GM11168 (cell line): Measurements from ENCODE around the gene HAPLN2.
"Not testable (repeated sequence)": the region's sequence is repeated elsewhere in the genome, so short reads cannot be mapped to it uniquely, and the experiment has no call there.

ENCODE experiments used
- in situ Hi-C: fragments of 300-500 bp; cut with MboI; formaldehyde crosslinking; loops from one replicate; pipeline ENCODE4 v1.12.0; 2022; ENCODE audit warnings: low sequenced_read_pairs; ENCODE audit not compliant: unreplicated experiment

The HAPLN2 gene

DNA sequence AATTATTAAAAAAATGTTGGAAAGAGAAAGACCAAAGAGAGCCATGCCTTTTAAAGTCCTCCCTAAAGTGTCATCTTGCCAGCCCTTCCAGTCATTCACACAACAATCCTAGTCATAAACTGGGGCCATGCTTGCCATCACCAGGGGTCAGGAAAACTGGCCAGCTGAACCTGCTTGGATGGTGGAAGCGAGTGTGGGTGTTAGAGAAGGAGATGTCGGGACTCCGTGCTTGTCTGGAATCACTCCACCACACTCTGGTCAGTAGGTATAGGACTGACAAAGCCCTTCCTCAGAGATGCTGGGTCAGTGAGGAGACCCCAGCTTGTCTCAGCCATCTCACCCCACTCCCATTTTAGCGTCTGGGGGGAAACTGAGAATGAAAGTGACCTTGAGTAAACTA, 3.3 kb upstream of the HAPLN2 start:
- in situ Hi-C loops: no loop called here

GRCh38 chr1:156616463-156616862, 2.8 kb upstream of the HAPLN2 start:
- in situ Hi-C loops: no loop called here

GRCh38 chr1:156619582-156619955, 354 bp downstream of the HAPLN2 start:
- in situ Hi-C loops: no loop called here

- in situ Hi-C loops: no loop called here
Observed at GRCh38 chr1:156622581-156623297, 3.5 kb downstream of the HAPLN2 start.

DNA sequence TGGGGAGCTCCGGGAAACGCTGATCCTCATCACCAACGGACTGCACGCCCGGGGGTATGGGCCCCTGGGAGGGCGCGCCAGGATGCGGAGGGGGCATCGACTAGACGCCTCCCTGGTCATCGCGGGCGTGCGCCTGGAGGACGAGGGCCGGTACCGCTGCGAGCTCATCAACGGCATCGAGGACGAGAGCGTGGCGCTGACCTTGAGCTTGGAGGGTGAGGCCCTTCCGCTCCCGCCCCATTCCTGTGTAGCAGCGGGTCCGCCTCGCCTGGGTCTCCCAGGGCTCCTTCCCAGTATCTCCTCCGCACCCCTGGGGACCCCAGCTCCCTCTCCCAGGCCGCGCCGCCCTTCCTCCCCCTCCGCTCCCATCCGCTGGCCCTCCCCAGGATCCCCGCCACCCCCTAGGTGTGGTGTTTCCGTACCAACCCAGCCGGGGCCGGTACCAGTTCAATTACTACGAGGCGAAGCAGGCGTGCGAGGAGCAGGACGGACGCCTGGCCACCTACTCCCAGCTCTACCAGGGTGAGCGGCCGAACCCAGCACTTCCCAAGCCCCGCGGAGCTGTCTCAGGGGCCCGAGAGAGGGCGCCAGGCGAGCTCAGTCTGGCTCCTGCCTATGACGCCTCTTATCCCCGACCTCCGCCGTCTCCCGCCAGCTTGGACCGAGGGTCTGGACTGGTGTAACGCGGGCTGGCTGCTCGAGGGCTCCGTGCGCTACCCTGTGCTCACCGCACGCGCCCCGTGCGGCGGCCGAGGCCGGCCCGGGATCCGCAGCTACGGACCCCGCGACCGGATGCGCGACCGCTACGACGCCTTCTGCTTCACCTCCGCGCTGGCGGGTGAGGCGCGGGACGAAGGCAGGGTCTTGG, 5.0 kb downstream of the HAPLN2 start:
- in situ Hi-C loops: no loop called here

DNA sequence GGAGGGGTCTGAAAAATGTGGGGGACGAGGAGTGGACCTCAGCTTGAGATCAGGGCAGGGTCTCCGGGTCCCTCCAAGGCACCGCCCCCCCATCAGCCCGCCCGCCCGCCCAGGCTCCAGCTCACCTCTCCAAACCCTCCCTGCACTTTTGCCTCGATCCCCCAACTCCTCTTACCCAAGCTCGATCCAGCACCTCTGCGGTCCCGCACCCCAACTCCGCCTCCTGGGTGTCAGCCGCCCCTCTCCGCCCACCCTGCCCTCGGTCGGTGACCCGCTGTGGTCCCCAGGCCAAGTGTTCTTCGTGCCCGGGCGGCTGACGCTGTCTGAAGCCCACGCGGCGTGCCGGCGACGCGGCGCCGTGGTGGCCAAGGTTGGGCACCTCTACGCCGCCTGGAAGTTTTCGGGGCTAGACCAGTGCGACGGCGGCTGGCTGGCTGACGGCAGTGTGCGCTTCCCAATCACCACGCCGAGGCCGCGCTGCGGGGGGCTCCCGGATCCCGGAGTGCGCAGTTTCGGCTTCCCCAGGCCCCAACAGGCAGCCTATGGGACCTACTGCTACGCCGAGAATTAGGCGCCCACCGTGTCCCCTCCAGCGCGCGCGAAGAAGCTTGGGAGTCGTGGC, 5.7 kb downstream of the HAPLN2 start:
- in situ Hi-C loops: no loop called here

- in situ Hi-C loops: no loop called here
Observed at GRCh38 chr1:156625436-156626078, 6.3 kb downstream of the HAPLN2 start.

- in situ Hi-C loops: no loop called here
Observed at GRCh38 chr1:156626079-156626438, 6.8 kb downstream of the HAPLN2 start.

GRCh38 chr1:156627313-156627880, 8.2 kb downstream of the HAPLN2 start:
- in situ Hi-C loops: no loop called here

DNA sequence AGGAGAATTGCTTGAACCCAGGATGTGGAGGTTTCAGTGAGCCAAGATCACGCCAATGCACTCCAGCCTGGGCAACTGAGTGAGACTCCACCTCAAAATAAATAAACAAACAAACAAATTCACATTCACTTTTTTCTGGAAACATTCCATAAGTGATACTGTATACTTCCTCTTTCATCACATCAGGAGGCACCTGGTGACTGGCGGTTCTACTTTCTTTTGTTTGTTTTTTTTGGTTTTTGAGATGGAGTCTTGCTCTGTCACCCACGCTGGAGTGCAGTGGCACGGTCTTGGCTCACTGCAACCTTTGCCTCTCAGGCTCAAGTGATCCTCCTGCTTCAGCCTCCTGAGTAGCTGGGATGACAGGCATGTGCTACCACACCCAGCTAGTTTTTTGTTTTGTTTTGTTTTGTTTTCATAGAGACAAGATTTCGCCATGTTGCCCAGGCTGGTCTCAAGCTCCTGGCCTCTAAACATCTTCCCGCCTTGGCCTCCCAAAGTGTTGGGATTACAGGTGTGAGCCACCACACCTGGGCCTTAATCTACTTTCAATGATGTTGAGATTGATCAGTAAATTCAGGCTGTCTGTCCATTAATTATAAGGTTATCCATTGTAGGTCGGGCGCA, 10.7 kb downstream of the HAPLN2 start:
- in situ Hi-C loops: no loop called here

GRCh38 chr1:156631152-156631551, 11.9 kb downstream of the HAPLN2 start:
- in situ Hi-C loops: not testable (repeated sequence)

- in situ Hi-C loops: no loop called here
Observed at GRCh38 chr1:156632355-156632754, 13.1 kb downstream of the HAPLN2 start.

DNA sequence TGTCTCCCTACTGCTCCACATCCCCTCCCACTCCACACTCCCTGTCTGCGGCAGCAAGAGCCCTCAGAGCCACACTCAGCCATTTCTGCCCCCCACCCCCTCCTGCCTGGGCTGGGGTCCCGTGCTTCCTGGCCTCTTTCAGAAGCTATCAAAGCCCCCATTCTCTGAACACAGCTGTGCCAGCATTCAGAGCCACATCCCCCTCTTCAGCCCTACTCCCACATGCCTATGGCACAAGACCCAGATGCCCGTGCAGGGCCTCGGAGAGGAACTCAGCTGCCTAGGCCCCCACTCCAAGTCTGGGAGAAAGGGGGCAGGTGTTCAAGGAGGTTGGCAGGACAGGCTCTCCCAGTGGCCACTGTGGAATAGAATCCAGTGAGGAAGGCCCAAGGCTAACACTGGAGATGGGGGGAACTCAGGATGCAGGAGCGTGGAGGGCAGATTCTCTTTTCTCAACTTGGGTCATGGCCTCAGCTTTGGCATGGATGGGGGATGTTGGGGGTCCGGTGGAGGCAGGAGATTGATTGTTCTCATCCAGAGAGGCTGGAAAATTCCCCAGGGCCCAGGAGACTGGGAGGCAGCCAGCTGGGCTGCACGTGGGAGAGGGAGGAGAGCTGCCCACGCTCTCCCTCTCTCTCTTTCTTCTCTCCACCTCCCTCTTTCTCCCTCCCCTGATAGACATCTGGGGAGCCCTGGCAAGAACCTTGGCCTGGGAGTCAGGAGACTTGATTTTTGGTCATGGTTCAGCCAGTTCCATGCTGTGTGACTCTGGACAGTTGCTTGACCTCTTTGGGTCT, 19.2 kb downstream of the HAPLN2 start:
- in situ Hi-C loops: no loop called here

DNA sequence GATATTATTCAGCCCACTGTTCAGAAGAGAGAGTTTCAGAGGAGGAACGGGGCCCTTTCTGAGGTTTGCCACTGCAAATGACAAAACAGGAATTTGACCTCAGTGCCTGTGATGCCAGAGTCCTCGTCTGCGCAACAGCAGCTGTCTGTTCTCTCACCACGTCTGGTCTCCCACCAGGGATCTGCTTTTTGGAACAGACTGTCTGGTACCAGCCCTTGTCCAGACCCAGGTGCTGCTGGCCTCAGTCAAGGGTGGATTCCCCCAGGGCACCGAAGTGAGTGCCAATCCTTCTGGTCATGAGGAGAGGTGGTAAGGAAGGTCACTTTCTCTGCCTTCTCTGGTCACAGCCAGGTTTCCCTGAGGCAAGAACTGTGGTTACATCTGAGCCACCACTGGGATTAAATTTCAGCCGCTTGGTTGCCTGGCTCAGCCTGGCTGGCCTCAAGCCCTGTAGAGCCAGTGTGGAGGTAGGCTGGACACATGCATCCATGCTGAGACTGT, 20.4 kb downstream of the HAPLN2 start:
- in situ Hi-C loops: no loop called here

DNA sequence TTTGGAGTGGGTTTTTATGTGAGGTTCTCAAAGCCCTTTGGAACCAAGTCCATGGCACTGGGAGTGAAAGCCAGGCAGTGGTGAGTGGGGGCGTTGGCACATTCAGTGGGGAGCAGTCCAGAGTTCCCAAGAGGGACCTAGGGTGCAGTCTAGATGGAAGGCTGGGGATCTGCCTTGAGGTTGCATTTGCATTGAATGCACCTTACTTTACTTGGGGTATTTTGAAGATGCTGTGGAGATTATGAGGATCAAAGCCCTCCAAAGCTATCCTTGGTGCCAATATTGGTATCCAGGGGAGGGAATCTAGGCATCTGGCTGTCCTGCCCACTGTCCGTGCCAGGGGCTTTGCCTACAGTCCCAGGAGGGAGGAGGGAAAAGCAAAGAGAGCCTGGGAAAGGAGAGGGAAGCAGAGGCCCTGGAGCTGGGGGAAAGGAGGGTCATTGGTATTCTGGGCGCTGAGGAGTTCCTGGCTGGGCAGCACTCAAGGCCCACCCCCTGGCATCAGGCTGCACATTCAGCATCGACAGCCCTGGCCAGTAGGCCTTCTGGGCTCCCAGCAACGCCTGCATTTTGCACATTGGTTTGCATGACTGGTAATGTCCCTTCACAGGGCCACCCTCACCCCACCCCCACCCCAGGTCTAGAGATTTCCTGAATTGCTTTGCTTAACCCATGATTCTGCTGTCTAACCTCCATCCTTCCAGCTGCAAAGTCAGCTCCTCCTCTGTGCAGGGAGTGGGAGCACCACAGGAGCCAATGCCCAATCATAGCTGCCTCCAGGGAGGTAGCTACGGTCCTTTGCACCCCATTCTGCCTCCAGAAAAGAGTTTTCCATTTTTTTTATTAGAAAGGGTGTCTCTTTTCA, 21.9 kb downstream of the HAPLN2 start:
- in situ Hi-C loops: no loop called here

- in situ Hi-C loops: no loop called here
Observed at GRCh38 chr1:156641761-156642264, 22.6 kb downstream of the HAPLN2 start, which contains the start of gene BCAN. Gene BCAN (plus strand): TSS chr1:156642117. CDS start chr1:156646055, 3,938 bp downstream.

- in situ Hi-C loops: no loop called here
Observed at GRCh38 chr1:156642265-156643048, 23.2 kb downstream of the HAPLN2 start.
